GM10266 (cell line): ENCODE results near the gene CDH13.

Experiments used
- DNase-seq: peaks from one replicate; pipeline ENCODE4 v3.0.0; 2012; ENCODE audit errors: extremely low spot score
- TF ChIP-seq, protein P1 (sequence below): IDR thresholded peaks from 2 replicates; pipeline ENCODE4 v1.5.1; 2012; ENCODE audit warnings: mild to moderate bottlenecking, low read depth; ENCODE audit not compliant: control insufficient read depth, insufficient read depth; ENCODE audit errors: missing control alignments

Gene CDH13

DNA sequence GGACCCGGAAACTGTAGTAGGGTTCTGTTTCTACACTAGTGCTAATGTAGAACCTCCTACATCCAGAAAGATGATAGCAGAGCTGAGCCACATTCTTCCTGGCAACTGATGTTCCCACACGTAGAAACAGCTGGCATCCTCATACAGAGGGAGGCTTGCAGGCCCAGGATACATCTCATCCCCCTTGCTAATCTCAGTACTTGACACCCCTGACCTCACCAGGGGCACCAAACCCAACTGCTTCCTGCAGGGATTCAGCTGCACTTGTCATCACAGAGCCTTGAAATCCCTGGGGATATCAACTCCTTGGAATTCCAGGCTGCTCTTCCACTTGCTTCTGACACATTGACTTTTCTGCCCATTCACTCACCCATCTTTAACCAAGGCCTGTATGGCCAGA lies 1105.8 kb downstream of the CDH13 start:
- DNase-seq: no peak
- TF ChIP-seq, protein P1, sequence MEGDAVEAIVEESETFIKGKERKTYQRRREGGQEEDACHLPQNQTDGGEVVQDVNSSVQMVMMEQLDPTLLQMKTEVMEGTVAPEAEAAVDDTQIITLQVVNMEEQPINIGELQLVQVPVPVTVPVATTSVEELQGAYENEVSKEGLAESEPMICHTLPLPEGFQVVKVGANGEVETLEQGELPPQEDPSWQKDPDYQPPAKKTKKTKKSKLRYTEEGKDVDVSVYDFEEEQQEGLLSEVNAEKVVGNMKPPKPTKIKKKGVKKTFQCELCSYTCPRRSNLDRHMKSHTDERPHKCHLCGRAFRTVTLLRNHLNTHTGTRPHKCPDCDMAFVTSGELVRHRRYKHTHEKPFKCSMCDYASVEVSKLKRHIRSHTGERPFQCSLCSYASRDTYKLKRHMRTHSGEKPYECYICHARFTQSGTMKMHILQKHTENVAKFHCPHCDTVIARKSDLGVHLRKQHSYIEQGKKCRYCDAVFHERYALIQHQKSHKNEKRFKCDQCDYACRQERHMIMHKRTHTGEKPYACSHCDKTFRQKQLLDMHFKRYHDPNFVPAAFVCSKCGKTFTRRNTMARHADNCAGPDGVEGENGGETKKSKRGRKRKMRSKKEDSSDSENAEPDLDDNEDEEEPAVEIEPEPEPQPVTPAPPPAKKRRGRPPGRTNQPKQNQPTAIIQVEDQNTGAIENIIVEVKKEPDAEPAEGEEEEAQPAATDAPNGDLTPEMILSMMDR: no peak

DNA sequence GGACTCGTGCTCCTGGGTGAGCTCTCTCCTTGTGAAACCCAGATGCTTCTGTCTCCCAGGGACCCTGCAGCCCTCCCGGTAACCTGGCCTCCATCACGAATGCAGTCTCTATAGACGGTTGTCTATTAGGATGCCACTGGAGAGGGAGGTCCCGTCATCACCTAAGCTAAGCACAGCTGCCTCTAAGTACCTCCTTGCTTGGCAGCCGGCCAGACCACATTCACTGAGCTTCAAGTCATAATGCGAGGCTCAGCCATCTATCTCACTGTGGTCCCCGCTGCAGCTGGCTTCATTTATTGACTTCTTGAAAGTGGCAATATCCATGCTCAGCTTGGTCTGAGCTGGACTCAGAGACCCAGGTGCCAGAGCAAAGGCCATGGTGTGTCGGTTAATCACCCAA lies 1106.5 kb downstream of the CDH13 start:
- no peak for DNase-seq
- TF ChIP-seq, protein P1: no peak

DNA sequence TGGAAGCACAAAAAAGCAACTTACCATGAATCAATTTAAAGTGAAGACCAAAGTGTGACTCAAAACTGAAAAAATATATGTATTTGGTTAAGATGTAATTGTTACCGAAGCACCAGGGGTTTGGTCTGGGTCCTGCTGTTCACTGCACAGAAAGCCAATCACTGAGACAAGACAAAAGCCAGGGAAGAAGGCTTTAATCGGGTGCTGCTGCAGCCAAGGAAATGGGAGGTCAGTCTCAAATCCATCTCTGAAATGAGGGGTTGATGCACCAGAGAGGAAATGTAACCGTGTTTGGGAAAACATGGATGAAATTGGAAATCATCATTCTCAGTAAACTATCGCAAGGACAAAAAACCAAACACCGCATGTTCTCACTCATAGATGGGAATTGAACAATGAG lies 1107.4 kb downstream of the CDH13 start:
- DNase-seq: no peak
- TF ChIP-seq, protein P1: no peak

DNA sequence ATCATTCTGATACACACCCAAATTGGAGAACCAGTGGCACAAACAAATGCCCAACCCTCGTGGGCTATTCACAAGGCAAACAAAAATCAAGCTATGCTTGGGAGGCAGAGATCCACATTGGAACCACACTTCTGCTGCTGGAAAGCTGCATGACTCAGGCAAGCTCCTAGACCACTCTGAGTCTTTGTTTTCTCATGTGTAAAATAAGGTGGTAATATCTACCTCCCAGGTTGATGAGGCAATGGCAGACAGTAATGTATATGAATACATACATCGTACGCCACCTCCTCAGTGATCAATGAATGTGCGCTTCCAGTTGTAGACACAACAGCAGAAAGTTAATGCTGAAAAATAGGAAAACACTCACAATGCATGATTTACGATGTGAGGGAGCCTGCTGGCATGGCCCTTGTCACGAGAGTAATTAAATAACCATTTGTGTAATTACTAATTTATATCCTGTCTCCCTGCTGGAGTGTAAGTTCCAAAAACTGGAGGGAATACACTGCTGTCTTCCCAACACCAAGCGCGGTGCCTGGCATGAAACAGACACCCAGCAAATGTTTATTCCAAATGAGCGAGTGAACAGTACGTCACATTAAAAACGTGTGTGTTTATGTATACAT lies 1111.1 kb downstream of the CDH13 start:
- TF ChIP-seq, protein P1: no peak
- no peak for DNase-seq

DNA sequence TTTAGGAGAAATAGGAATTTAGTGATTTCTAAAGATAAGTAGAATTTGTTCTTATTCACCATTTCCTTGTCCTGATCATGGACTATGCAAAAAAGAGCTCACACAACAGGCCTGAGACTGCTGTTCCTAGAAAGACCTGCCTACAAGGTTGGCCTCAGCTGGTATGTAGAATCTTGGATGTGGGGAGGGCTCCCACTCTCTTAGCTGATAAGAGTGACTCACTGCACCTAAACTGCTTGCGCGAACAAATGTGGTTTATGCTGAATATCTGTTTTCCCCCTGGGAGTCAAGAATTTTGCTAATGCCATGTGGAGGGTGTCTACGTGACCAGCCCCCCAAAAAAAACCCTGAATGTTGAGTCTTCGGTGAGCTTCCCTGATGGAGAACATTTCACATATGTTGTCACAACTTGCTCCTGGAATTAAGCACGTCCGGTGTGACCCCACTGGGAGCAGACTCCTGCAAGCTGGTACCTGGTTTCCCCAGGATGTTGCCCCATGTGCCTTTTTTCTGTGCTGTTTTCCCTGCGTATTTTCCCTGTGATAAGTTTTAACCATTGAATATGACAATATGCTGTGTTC lies 1112.2 kb downstream of the CDH13 start:
- DNase-seq: no peak
- TF ChIP-seq, protein P1: no peak

DNA sequence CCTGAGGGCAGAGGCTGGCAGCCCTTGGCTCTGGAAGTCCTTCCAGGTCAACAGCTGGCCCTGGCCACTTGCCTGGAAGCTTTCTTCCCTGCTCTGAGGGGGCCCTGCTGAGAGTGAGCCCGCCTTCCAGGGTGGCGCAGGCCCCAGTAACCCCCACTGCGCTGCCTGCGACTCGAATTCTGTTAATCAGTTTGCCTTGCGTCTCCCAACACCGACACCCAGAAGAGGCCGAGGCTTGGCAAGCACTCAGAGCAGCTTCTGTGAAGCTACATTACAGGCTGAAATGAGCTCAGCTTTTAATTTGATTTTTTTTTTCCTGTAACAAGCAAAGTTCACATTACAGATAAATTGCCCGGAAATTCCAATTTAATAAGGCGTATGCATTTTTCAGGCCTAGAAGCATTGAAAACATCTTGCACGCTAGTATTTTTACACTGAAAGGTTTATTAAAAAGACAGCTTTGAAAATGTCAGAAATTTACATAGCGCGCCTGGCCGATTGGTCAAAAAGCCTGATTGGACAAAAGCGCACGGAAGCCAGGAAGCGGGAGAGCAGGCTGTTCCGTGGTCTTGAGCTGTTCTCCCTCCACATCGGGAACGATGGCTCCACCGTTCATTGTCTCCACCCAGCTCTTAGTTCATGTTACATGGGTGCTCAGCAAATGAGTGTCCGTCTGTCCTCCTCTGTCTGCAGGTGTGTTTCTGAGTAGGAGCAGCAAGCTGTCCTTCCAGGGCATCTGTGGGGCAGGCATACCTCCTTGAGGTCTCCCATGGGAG lies 1115.5 kb downstream of the CDH13 start:
- no peak for DNase-seq
- TF ChIP-seq, protein P1: no peak

DNA sequence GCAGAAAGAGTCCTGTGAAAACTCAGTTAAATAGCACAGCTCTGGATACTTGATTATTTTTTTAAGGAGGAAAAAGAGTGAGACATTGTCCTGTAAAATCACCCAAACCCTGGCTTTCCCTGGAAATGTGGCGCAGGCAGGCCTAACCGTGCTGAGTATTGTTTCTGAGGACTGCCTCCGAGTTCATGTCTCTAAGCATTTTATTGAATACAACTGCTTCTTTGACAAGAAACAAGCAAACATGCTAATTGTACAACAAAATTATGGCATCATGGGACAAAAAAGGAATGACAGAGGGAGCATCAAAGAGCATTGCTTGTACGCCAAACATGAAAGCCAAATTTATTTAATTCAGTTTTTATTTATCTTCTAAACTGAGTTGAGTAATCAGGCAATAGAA lies 1116.5 kb downstream of the CDH13 start:
- no peak for DNase-seq
- TF ChIP-seq, protein P1: no peak
